Activated T-cell treated with anti-CD3 and anti-CD28 coated beads, Interleukin-2, amount 50 U/mL, for 4 hours (primary cell): ENCODE data around the gene SRP68. TPM values are rescaled to one million over a fixed set of nuclear protein-coding genes. Genes with fewer than 3 reads are reported as not detected.
A peak's percentile ranks its signal among the peaks of the same experiment; 100 is the strongest.
"Not testable (repeated sequence)": the region's sequence is repeated elsewhere in the genome, so short reads cannot be mapped to it uniquely, and the experiment has no call there.

Experiments used
- ATAC-seq, 2 donors: fragments of 200-7000 bp; cut with Tn5 transposase; one replicate each; pipeline ENCODE4 v1.10.0; 2021
- DNase-seq: peaks from one replicate; pipeline ENCODE4 v3.0.0-alpha.2; 2020
- H3K27me3 Mint-ChIP-seq: one replicate; pipeline ENCODE4 v1.8.0; 2021; ENCODE audit warnings: low read depth, mixed read lengths
- H3K36me3 Mint-ChIP-seq: one replicate; pipeline ENCODE4 v1.8.0; 2022; ENCODE audit warnings: mixed read lengths; ENCODE audit not compliant: insufficient read depth
- H3K4me1 Mint-ChIP-seq: one replicate; pipeline ENCODE4 v1.8.0; 2021; ENCODE audit warnings: low read depth, mixed read lengths
- H3K4me3 Mint-ChIP-seq: one replicate; pipeline ENCODE4 v1.8.0; 2021; ENCODE audit warnings: mild to moderate bottlenecking, moderate library complexity, mixed read lengths
- H3K9me3 Mint-ChIP-seq: one replicate; pipeline ENCODE4 v1.8.0; 2021; ENCODE audit warnings: mixed read lengths
- total RNA-seq, 3 donors: library from RNA; stranded (reverse); gene quantifications; one replicate each; pipeline ENCODE4 v1.2.1, GENCODE V29; 2021

SRP68 gene
- total RNA-seq, 3 donors from 2014 or later: 88.4 to 114 (median 105) TPM

DNA sequence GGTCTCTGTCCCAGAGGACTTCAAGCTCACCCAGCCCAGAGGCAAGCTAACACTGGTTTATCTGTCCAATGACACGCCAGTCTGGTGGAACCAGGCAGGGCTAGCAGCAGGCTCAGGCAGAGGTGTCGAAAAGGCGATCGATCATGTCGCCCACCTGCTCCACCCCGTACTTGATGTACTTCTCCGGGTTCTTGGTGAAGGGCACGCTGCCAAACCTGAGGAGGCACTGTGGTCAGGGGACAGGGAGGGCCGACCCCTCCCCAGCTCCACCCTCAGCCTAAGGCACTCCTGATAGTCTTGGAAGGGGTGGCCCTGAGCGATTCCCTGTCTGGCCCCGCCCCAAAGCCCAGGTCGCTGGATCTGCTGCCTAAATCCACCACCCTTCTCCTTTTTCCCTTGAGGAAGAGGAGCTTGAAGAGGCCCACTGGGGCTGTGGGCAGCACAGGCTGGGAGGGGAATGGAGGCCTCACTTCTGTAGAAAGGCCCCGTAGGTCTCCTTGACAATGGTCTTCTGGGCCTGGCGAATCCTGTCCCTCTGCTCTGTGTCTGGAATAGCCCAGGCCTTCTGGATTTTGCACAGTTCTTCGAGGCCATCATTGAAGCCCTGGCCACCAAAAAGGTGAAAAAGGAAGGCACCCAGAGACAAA, 11.3 kb upstream of the SRP68 start:
- ATAC-seq (no peak), DNase-seq (no peak)
- Mint-ChIP-seq H3K4me3 (no peak overlapping the region), H3K9me3 (no peaks in the 10 kb centered on the region), H3K27me3 (peaks cover 3% of the 10 kb centered on the region), H3K36me3 (peaks cover 13% of the 10 kb centered on the region), H3K4me1 (peaks cover 15% of the 10 kb centered on the region)

DNA sequence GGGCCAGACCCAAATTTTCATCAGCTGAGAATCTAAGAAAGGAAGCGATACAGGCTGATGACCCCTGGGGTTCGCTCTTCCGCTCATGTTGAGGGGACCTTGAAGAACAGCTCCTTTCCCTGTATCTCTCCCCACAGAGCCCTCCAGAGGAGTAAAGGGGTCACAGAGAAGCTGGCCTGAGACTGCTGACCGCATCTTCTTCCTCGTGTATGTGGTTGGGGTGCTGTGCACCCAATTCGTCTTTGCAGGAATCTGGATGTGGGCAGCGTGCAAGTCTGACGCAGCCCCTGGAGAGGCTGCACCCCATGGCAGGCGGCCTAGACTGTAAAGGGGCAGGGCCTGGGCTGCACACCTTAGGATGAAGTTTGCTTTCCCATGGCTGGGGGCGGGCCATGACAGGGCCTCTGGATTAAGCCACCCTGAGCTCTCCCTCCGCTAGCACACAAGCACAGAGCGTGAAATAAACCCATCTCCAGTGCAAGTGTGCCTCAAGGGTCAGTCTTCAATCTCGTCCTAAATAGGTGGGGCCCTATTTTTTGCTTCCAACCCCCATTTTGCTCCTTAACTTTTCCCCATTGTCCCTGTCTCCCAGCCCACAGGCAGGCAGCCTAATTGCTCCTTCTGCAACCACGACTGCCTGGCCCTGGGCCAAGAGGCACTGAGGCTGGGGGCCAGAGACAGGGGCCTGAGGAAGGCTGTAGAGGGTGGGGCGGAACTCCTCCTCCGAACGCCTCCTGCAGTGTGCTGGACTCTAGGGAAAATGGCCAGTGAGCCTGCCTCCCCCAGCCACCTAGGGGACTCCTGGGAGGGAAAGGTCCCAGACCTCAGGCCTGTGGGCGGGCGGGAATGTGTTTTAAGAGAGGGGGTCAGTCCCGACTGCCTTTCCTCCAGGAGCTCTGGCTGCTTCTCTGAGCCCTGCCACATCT, 10.3 kb upstream of the SRP68 start:
- DNase-seq (no peak), ATAC-seq (no peak)
- H3K27me3 Mint-ChIP-seq: peaks cover 7% of the 10 kb centered on the region
- H3K36me3 Mint-ChIP-seq: peaks cover 11% of the 10 kb centered on the region
- no peak overlapping the region for H3K4me3 Mint-ChIP-seq
- H3K4me1 Mint-ChIP-seq: peaks cover 20% of the 10 kb centered on the region
- H3K9me3 Mint-ChIP-seq: no peaks in the 10 kb centered on the region

DNA sequence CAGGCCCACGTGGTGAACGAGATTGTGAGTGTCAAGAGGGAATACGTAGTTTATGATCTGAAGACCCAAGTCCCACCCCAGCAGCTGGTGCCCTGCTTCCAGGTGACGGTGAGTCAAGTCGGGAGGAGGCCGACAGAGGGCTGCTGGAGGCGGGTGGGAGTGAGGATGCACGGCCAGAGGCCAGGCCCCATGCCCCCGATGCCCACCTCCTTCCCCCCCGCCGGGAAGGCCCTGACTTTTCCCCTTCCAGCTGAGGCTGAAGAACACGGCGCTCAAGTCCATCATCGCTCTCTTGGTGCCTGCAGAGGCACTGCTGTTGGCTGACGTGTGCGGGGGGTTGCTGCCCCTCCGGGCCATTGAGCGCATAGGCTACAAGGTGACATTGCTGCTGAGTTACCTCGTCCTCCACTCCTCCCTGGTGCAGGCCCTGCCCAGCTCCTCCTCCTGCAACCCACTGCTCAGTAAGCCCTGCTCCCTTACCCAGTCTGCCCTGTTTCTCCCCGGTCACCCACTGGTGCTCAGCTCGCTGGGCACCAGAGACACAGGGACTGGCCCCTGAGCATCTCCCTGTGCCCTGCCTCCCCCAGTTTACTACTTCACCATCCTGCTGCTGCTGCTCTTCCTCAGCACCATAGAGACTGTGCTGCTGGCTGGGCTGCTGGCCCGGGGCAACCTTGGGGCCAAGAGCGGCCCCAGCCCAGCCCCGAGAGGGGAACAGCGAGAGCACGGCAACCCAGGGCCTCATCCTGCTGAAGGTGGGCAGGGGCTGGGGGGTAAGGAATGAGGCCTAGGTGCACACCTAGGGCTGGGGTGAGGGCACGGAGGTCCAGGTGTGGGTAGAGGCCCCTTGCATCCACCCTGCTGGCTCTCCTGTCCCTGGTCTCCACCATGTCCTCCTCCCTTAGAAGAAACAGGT, 9.2 kb upstream of the SRP68 start:
- Mint-ChIP-seq H3K9me3 (no peaks in the 10 kb centered on the region), H3K36me3 (peaks cover 11% of the 10 kb centered on the region), H3K4me1 (peaks cover 29% of the 10 kb centered on the region), H3K4me3 (no peak overlapping the region), H3K27me3 (peaks cover 17% of the 10 kb centered on the region)
- ATAC-seq (no peak), DNase-seq (no peak)

DNA sequence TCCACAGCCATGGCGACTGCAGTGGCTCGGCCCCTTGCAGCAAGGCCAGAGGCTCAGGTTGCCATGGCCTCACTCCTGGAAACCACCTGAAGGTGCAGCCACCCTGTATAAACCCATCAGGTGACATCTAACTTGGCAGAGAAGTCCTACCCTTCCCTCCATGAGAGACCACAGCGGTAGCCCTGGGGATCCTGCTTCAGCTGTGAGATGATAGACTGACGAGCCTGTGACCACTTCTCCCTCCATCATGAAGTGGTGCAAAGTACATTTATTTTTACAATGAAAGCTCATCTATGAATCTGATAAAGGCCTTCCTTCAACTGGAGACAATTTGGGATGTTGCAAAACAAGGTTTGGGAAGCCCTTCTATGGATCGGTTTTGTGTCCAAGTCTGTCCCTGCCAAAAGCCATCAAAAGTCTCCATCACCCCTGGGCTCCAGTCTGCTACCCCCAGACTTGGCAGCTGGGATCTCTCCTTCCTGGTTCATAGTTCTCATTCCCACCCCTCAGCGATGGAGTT, 8.5 kb upstream of the SRP68 start:
- no peaks in the 10 kb centered on the region for H3K9me3 Mint-ChIP-seq
- H3K27me3 Mint-ChIP-seq: peaks cover 24% of the 10 kb centered on the region
- no peak overlapping the region for H3K4me3 Mint-ChIP-seq
- DNase-seq: no peak
- ATAC-seq: no peak
- peaks cover 34% of the 10 kb centered on the region for H3K4me1 Mint-ChIP-seq
- H3K36me3 Mint-ChIP-seq: peaks cover 11% of the 10 kb centered on the region

DNA sequence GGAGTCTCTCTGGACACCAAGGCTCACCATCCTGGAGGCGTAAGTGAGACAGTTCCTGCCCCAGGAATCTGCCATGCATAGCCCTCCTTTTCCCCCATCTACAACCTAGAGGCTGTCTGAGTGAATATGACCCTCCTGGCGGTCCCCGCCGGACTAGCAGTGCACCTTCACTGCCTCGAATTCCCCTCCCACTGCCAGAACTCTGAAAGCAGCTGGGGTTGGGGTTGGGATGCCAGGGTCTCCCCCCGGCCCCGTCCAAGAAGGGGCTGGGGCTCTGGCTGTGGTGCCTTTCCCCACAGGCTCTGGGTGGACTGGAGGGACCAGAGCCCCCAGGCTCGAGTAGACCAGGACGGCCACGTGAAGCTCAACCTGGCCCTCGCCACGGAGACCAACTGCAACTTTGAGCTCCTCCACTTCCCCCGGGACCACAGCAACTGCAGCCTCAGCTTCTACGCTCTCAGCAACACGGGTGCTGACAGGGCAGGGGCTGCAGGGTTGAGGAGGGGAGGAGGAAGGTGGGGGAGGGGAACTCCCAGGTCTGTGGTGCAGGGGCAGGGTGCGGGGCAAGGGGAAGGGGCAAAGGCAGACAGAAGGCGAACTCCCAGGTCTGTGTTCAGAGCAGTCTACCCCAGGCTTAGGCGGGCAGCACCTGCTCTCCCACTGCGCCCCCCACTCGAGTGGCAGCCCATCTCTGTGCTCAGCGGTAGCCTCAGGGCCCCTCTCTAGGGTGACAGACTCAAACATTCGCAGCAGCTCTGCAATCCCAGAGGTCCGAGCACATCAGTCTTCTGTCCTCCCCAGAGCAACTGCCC, 7.8 kb upstream of the SRP68 start:
- Mint-ChIP-seq H3K4me1 (peaks cover 40% of the 10 kb centered on the region), H3K27me3 (peaks cover 30% of the 10 kb centered on the region), H3K36me3 (peaks cover 11% of the 10 kb centered on the region), H3K4me3 (no peak overlapping the region), H3K9me3 (no peaks in the 10 kb centered on the region)
- DNase-seq (no peak), ATAC-seq (peak; percentile 19 to 39)

DNA sequence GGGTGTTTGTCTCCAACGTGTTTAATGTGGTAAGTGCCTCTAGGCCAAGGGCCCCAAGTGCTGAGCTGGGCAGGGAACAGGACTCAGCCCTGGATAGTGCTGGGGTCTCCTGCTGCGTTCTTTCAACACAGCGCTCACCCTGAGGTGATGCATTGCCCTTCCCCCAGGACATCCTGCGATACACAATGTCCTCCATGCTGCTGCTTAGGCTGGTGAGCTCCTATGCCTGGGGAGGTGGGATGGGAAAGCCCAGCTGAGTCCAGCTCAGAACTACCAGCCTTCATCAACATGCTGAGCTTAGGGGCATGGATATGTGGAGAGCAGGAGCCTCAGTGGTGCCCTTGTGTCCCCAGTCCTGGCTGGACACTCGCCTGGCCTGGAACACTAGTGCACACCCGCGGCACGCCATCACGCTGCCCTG, 7.2 kb upstream of the SRP68 start:
- H3K27me3 Mint-ChIP-seq: peaks cover 35% of the 10 kb centered on the region
- no peak overlapping the region for H3K4me3 Mint-ChIP-seq
- no peaks in the 10 kb centered on the region for H3K9me3 Mint-ChIP-seq
- ATAC-seq (no peak), DNase-seq (no peak)
- H3K36me3 Mint-ChIP-seq: peaks cover 9% of the 10 kb centered on the region
- peaks cover 44% of the 10 kb centered on the region for H3K4me1 Mint-ChIP-seq

DNA sequence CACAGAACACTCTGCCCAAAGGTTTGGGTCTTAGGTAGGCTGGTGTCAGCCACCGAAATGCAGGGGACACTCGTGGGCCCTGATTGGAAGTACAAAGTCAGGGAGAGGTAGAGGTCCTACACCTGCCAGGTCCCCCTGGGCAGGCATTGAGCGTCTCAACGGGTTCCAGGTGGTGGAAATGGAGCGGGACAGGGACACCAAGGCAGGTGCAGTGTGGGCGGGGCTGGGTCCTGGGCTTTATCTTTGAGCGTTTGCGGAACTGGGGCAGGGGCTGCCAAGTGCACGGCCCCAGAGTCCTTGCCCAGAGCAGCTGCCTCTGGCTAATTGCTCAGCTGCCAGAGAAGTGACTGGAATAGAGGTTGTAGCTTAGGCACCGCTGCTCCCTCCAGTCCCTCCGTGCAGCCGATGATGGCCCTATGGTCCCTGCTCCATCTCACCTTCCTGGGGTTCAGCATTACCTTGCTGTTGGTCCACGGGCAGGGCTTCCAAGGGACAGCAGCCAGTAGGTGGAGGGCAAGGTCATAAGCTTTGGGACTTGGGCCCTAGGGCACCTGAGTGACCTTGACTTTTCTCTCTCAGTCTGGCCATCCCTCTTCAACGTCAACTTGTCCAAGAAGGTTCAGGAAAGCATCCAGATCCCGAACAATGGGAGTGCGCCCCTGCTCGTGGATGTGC, 6.7 kb upstream of the SRP68 start, which contains the start of gene ZACN:
ZACN (plus strand) TSS at position 323 of the 675 bp plus-strand sequence; CDS start at position 406, 83 bp downstream.
- Mint-ChIP-seq H3K27me3 (peaks cover 37% of the 10 kb centered on the region), H3K9me3 (no peaks in the 10 kb centered on the region), H3K36me3 (peaks cover 4% of the 10 kb centered on the region), H3K4me1 (peaks cover 44% of the 10 kb centered on the region), H3K4me3 (no peak within 1 kb of the TSS)
- ATAC-seq (no peak), DNase-seq (no peak)

DNA sequence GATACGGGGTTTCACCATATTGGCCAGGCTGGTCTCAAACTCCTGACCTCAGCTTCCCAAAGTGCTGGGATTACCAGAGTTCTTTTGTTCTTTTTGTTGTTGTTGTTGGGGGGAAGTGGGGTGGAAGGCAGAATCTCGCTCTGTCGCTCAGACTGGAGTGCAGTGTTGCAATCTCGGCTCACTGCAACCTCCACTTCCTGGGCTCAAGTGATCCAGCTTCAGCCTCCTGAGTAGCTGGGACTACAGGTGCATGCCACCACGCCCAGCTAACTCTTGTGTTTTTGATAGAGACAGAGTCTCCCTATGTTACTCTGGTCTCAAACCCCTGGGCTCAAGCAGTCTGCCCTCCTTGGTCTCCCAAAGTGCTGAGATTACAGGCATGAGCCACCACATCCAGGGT, 6.1 kb upstream of the SRP68 start:
- Mint-ChIP-seq H3K27me3 (peaks cover 43% of the 10 kb centered on the region), H3K4me1 (peaks cover 46% of the 10 kb centered on the region)
- H3K36me3 Mint-ChIP-seq, ATAC-seq, H3K4me3 Mint-ChIP-seq, DNase-seq, H3K9me3 Mint-ChIP-seq: not testable (repeated sequence)

DNA sequence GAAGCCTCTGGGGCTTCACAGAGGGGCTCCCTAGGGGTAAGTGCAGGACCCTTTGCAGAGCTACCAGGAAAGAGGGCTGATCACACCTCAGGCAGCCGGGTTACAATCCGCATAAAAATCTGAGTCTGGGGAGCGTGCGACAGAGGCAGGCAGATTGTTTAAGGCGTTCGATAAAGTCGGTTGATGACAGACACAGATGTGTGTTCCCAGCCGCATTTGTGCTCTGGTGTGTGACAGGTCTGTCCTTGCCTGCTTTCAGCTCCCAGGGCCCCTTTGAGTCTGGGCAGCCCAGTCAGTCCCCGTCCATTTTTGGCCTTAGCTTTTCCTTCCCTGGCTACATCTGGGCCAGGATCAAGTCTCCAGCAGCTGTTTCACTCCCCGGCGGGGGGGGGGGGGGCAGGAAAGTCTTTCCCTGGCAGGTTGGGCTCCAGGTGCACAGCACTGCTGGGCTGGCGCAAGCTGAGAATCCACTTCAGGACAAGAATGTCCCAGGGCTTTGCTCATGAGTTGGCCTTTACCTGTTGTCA, 5.3 kb upstream of the SRP68 start:
- Mint-ChIP-seq H3K27me3 (peaks cover 43% of the 10 kb centered on the region), H3K4me1 (peaks cover 49% of the 10 kb centered on the region), H3K9me3 (no peaks in the 10 kb centered on the region), H3K36me3 (no peaks in the 10 kb centered on the region), H3K4me3 (no peak overlapping the region)
- ATAC-seq (no peak), DNase-seq (no peak)

DNA sequence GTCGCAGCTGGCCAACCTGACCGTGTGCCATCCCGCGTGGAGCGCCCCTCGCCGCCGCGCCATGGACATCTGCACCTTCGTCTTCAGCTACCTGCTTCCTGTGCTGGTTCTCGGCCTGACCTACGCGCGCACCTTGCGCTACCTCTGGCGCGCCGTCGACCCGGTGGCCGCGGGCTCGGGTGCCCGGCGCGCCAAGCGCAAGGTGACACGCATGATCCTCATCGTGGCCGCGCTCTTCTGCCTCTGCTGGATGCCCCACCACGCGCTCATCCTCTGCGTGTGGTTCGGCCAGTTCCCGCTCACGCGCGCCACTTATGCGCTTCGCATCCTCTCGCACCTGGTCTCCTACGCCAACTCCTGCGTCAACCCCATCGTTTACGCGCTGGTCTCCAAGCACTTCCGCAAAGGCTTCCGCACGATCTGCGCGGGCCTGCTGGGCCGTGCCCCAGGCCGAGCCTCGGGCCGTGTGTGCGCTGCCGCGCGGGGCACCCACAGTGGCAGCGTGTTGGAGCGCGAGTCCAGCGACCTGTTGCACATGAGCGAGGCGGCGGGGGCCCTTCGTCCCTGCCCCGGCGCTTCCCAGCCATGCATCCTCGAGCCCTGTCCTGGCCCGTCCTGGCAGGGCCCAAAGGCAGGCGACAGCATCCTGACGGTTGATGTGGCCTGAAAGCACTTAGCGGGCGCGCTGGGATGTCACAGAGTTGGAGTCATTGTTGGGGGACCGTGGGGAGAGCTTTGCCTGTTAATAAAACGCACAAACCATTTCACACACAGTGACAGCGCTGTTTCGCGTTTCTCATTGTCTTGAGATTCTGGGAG, 4.7 kb upstream of the SRP68 start:
- Mint-ChIP-seq H3K9me3 (no peaks in the 10 kb centered on the region), H3K4me1 (peaks cover 49% of the 10 kb centered on the region), H3K4me3 (peak overlapping the region; percentile 72), H3K27me3 (peaks cover 43% of the 10 kb centered on the region), H3K36me3 (no peaks in the 10 kb centered on the region)
- ATAC-seq: peak in 1 of 2 donors; percentile 7
- no peak for DNase-seq

DNA sequence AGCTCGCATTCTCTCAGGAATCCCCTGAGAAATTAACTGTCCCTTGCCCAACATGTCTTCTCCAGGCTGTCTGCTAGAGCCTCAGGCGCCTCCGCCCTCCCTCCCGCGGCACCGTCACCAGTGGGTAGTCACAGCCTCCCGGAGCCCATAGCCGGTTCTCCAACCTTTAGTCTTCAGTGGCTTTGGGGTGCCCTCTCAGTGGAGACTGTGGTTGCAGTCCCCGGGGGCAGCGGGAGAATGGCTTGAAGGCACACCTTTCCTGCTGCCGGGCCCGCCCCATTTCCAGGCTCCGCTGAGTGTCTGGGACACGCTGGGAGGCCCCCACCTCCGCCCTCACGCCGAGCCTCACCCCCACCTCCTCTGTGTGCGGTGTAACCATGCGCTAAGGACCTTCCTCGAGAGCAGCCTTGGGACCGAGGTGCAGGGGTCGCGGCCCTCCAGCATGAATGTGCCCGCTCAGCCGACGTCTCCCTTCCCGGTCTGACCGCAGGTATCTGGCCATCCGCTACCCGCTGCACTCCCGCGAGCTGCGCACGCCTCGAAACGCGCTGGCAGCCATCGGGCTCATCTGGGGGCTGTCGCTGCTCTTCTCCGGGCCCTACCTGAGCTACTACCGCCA, 3.9 kb upstream of the SRP68 start:
- H3K9me3 Mint-ChIP-seq: no peaks in the 10 kb centered on the region
- DNase-seq (no peak), ATAC-seq (no peak)
- H3K4me3 Mint-ChIP-seq: peak overlapping the region; percentile 72
- peaks cover 43% of the 10 kb centered on the region for H3K27me3 Mint-ChIP-seq
- peaks cover 48% of the 10 kb centered on the region for H3K4me1 Mint-ChIP-seq
- no peaks in the 10 kb centered on the region for H3K36me3 Mint-ChIP-seq
